ENCODE measurements around the gene SHFL.

The SHFL gene

GRCh38 chr19:10043286-10043927 is 42.7 kb upstream of the SHFL start:
- no peak for TF ChIP-seq CTCF (conservative IDR thresholded peaks at IDR 0.05; ENCODE audit: low read depth, low read length)
- H3K36me3 ChIP-seq (ENCODE audit: insufficient read depth): no peaks in the 10 kb centered on the region
- H3K4me2 ChIP-seq: no peak overlapping the region
- H4K20me1 ChIP-seq (ENCODE audit: insufficient read depth): no peaks in the 10 kb centered on the region
- H3K4me3 ChIP-seq (IDR thresholded peaks at IDR 0.05; ENCODE audit: insufficient read depth, low read depth, low read length): no peak overlapping the region
- H2AFZ ChIP-seq (ENCODE audit: low read depth): no peak overlapping the region
- H3K27ac ChIP-seq: no peak overlapping the region
- peaks cover 11% of the 10 kb centered on the region; the same call in 1 of the 2 replicates for H3K27me3 ChIP-seq (ENCODE audit: insufficient read depth, low read depth)
- no peaks in the 10 kb centered on the region for H3K4me1 ChIP-seq (ENCODE audit: low read depth, poor library complexity, severe bottlenecking)
- H3K79me2 ChIP-seq (ENCODE audit: insufficient read depth, low read depth): no peaks in the 10 kb centered on the region
- no peak overlapping the region for H3K9ac ChIP-seq

- Histone ChIP-seq H3K9ac (no peak overlapping the region), H3K27me3 (ENCODE audit: insufficient read depth, low read depth) (peaks cover 11% of the 10 kb centered on the region; the same call in 1 of the 2 replicates), H2AFZ (ENCODE audit: low read depth) (no peak overlapping the region), H4K20me1 (ENCODE audit: insufficient read depth) (no peaks in the 10 kb centered on the region), H3K4me1 (ENCODE audit: low read depth, poor library complexity, severe bottlenecking) (no peaks in the 10 kb centered on the region), H3K36me3 (ENCODE audit: insufficient read depth) (no peaks in the 10 kb centered on the region), H3K27ac (no peak overlapping the region), H3K4me2 (no peak overlapping the region), H3K79me2 (ENCODE audit: insufficient read depth, low read depth) (no peaks in the 10 kb centered on the region), H3K4me3 (IDR thresholded peaks at IDR 0.05; ENCODE audit: insufficient read depth, low read depth, low read length) (no peak overlapping the region)
- TF ChIP-seq CTCF (conservative IDR thresholded peaks at IDR 0.05; ENCODE audit: low read depth, low read length): no peak
These were observed 41.7 kb upstream of the SHFL start for GRCh38 chr19:10044390-10044789.

- no peak for TF ChIP-seq CTCF (conservative IDR thresholded peaks at IDR 0.05; ENCODE audit: low read depth, low read length)
- no peaks in the 10 kb centered on the region for H3K79me2 ChIP-seq (ENCODE audit: insufficient read depth, low read depth)
- no peaks in the 10 kb centered on the region for H3K36me3 ChIP-seq (ENCODE audit: insufficient read depth)
- H3K4me1 ChIP-seq (ENCODE audit: low read depth, poor library complexity, severe bottlenecking): no peaks in the 10 kb centered on the region
- H3K27ac ChIP-seq: no peak overlapping the region
- H3K27me3 ChIP-seq (ENCODE audit: insufficient read depth, low read depth): peaks cover 11% of the 10 kb centered on the region; the same call in 1 of the 2 replicates
- H4K20me1 ChIP-seq (ENCODE audit: insufficient read depth): no peaks in the 10 kb centered on the region
- H3K9ac ChIP-seq: no peak overlapping the region
- H3K4me3 ChIP-seq (IDR thresholded peaks at IDR 0.05; ENCODE audit: insufficient read depth, low read depth, low read length): no peak overlapping the region
- H2AFZ ChIP-seq (ENCODE audit: low read depth): no peak overlapping the region
- H3K4me2 ChIP-seq: no peak overlapping the region
These were observed 40.7 kb upstream of the SHFL start for GRCh38 chr19:10045371-10045770.

- H3K4me2 ChIP-seq: no peak overlapping the region
- no peaks in the 10 kb centered on the region for H3K79me2 ChIP-seq (ENCODE audit: insufficient read depth, low read depth)
- no peak overlapping the region for H3K27ac ChIP-seq
- H3K36me3 ChIP-seq (ENCODE audit: insufficient read depth): no peaks in the 10 kb centered on the region
- no peaks in the 10 kb centered on the region for H4K20me1 ChIP-seq (ENCODE audit: insufficient read depth)
- no peak overlapping the region for H3K4me3 ChIP-seq (IDR thresholded peaks at IDR 0.05; ENCODE audit: insufficient read depth, low read depth, low read length)
- no peaks in the 10 kb centered on the region for H3K4me1 ChIP-seq (ENCODE audit: low read depth, poor library complexity, severe bottlenecking)
- TF ChIP-seq CTCF (conservative IDR thresholded peaks at IDR 0.05; ENCODE audit: low read depth, low read length): no peak
- H3K9ac ChIP-seq: no peak overlapping the region
- peaks cover 22% of the 10 kb centered on the region; the same call in 1 of the 2 replicates for H3K27me3 ChIP-seq (ENCODE audit: insufficient read depth, low read depth)
- H2AFZ ChIP-seq (ENCODE audit: low read depth): no peak overlapping the region
These were observed 36.5 kb upstream of the SHFL start for GRCh38 chr19:10049626-10050025.
